Activated T-cell treated with anti-CD3 and anti-CD28 coated beads, Interleukin-2, amount 50 U/mL, for 48 hours (primary cell): ENCODE measurements around the gene PMM1.

ENCODE experiments used
- DNase-seq, 2 experiments: peaks; one replicate each; pipeline ENCODE4 v3.0.0-alpha.2; 2020

PMM1 gene

GRCh38 chr22:41534219-41534618, 55.4 kb downstream of the PMM1 start:
- DNase-seq = no peak

GRCh38 chr22:41532908-41533825, 56.5 kb downstream of the PMM1 start:
- DNase-seq = peak; percentile 84 to 85

GRCh38 chr22:41531715-41532477, 57.7 kb downstream of the PMM1 start:
- no peak for DNase-seq

- DNase-seq = no peak
Observed at GRCh38 chr22:41530890-41531714, 58.5 kb downstream of the PMM1 start.

- DNase-seq = no peak
Observed at GRCh38 chr22:41528938-41529561, 60.6 kb downstream of the PMM1 start.

GRCh38 chr22:41528132-41528766, 61.4 kb downstream of the PMM1 start:
- DNase-seq = no peak
